GM15510 (cell line): ENCODE measurements around the gene PIEZO1.

Source experiments
- POLR2A ChIP-seq: IDR thresholded peaks from 3 replicates; pipeline ENCODE4 v1.6.1; 2011; ENCODE audit warnings: borderline replicate concordance; ENCODE audit not compliant: insufficient read length; ENCODE audit errors: extremely low read depth

Gene PIEZO1

GRCh38 chr16:88821168-88821850 lies 36.3 kb upstream of the PIEZO1 start:
- TF ChIP-seq POLR2A = no peak

GRCh38 chr16:88820385-88821025 lies 35.5 kb upstream of the PIEZO1 start:
- no peak for TF ChIP-seq POLR2A

- TF ChIP-seq POLR2A = no peak
Observed at GRCh38 chr16:88819126-88819525, 34.1 kb upstream of the PIEZO1 start.

- TF ChIP-seq POLR2A = no peak
Observed at GRCh38 chr16:88818575-88818874, 33.5 kb upstream of the PIEZO1 start.

- TF ChIP-seq POLR2A = no peak
Observed at GRCh38 chr16:88817785-88818574, 33.0 kb upstream of the PIEZO1 start.

- no peak for TF ChIP-seq POLR2A
Observed at GRCh38 chr16:88816736-88817535, 31.9 kb upstream of the PIEZO1 start.

GRCh38 chr16:88815901-88816589 lies 31.0 kb upstream of the PIEZO1 start:
- TF ChIP-seq POLR2A = no peak

- no peak for TF ChIP-seq POLR2A
Observed at GRCh38 chr16:88815227-88815626, 30.2 kb upstream of the PIEZO1 start.

- no peak for TF ChIP-seq POLR2A
Observed at GRCh38 chr16:88814144-88814502, 29.1 kb upstream of the PIEZO1 start.

- TF ChIP-seq POLR2A = no peak
Observed at GRCh38 chr16:88813269-88814143, 28.5 kb upstream of the PIEZO1 start.

GRCh38 chr16:88812513-88813268 lies 27.7 kb upstream of the PIEZO1 start:
- no peak for TF ChIP-seq POLR2A

GRCh38 chr16:88811769-88812512 lies 26.9 kb upstream of the PIEZO1 start, which contains the start of gene APRT:
Gene APRT, minus strand, starts transcription at chr16:88811928. Its CDS starts 29 bp downstream, at chr16:88811899.
- peak; percentile 94 for TF ChIP-seq POLR2A
